ENCODE results near the gene AIF1L. TPM values are rescaled to one million over a fixed set of nuclear protein-coding genes. Genes with fewer than 3 reads are reported as not detected.

AIF1L gene
- total and polyA plus RNA-seq, 2 of the 13 experiments (the other 11 are each of a cell fraction or from before 2014, with no cell fraction given): 12.4 to 36.5 TPM

DNA sequence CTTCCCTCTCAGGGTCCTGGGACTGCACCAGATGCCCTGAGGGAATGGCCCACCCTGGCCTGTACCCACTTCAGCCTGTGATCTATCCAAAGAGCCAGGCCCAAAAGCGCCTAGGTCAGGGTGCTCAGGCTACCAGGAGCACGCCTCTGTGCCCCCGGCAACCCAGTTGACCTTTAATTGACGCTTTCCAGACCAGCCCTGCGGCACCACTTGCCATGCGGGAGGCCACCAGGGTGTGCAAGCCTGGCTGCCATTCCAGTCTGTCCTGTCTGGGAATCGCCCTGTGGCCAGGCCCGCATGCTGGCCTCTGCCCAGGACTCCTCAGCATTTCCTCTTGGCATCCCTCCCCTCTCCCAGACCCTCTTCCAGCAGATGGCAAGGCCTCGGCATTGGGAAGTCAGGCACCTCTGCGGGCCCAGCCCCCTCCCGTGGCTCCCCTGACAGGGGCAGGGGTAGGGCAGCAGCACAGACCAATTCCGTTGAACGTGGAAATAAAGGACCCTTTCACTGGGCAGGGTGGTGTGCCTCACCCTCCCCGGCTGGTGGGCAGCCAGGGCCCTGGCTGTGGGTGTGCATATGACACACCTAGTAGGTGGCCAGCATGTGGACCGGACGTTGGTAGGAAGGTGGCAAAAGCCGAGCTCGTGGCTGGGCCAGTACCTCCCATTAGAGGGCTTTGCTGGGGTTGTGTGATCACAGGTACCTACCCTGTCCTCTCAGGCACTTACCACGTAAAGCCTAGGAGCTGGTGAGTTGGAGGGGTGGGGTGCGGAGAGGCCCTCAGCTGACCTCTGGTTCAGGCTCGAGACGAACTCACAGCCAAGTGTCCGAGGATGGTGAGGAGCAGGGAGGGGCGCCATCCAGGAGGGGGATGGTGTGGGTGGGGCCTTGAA lies 3.5 kb upstream of the AIF1L start:
- FAIRE-seq (no peak), DNase-seq (ENCODE audit: low spot score) (no peak), ATAC-seq (no peak)
- no peak overlapping the region for H3K27ac ChIP-seq (ENCODE audit: extremely low read length, insufficient read depth, low read length)
- ChIA-PET POLR2A (no interaction called here), CTCF (ENCODE audit: low intra/inter-chr PET ratio, low total read pairs) (no interaction called here)
- no peak overlapping the region for H3K4me2 ChIP-seq (ENCODE audit: low read depth, low read length)
- 21% methylated on average over 15 of the region's 24 CpGs for WGBS (ENCODE audit: low lambda C conversion rate)
- no peaks in the 10 kb centered on the region for H4K20me1 ChIP-seq (ENCODE audit: insufficient read depth, low read length)
- no peak overlapping the region for H3K9ac ChIP-seq (ENCODE audit: insufficient read depth, low read depth, low read length)
- H3K36me3 ChIP-seq (replicated peaks in 1 of 2; ENCODE audit: control insufficient read depth in 1 of 2, insufficient read depth in 2 of 2, low read length in 2 of 2): no peaks in the 10 kb centered on the region
- H3K79me2 ChIP-seq (ENCODE audit: insufficient read depth, low read length): no peaks in the 10 kb centered on the region
- BruUV-seq (replicated peaks): no TSS peak
- no peak overlapping the region for H2AFZ ChIP-seq (ENCODE audit: low read length)
- no peak overlapping the region for H3K4me3 ChIP-seq (replicated peaks in 1 of 3; ENCODE audit: insufficient read depth in 1 of 3, low read depth in 2 of 3, low read length in 3 of 3)
- in situ Hi-C loops (cut with HindIII; ENCODE audit: extremely low pct_ligation_motif_present, low pct_unique_long_range_greater_than_20kb) (no loop called here), intact Hi-C loops (cut with micrococcal nuclease; ENCODE audit: unreplicated experiment) (no loop called here)
- no peaks in the 10 kb centered on the region for H3K9me3 ChIP-seq (ENCODE audit: low read length)
- H3K27me3 ChIP-seq (ENCODE audit: control insufficient read depth in 1 of 2, insufficient read depth in 2 of 2, low read length in 2 of 2): peaks cover 7 to 71% of the 10 kb centered on the region in 2 experiments; a peak in 4 of 5 replicates
- H3K4me1 ChIP-seq (ENCODE audit: insufficient read depth, low read length): peaks cover 28% of the 10 kb centered on the region
- TF ChIP-seq ZNF513 (CRISPR knock-in tag; conservative IDR thresholded peaks at IDR 0.05) (no peak), ZNF292 (CRISPR knock-in tag; IDR thresholded peaks at IDR 0.05; ENCODE audit: borderline replicate concordance, low read depth) (no peak), ATF4 (CRISPR knock-in tag; IDR thresholded peaks at IDR 0.05) (no peak), NFE2L1 (CRISPR knock-in tag; IDR thresholded peaks at IDR 0.05; ENCODE audit: borderline replicate concordance) (no peak), FOXK1 (CRISPR knock-in tag; IDR thresholded peaks at IDR 0.05; ENCODE audit: borderline replicate concordance, low read depth) (no peak), KLF16 (CRISPR knock-in tag; IDR thresholded peaks at IDR 0.05) (no peak), MEIS1 (CRISPR knock-in tag; IDR thresholded peaks at IDR 0.05; ENCODE audit: borderline replicate concordance) (no peak), CEBPB (IDR thresholded peaks at IDR 0.05; ENCODE audit: borderline replicate concordance, low read depth, low read length) (no peak; the same call in 1 of the 2 replicates), MTF2 (CRISPR knock-in tag; IDR thresholded peaks at IDR 0.05; ENCODE audit: borderline replicate concordance) (no peak), HNF1B (CRISPR knock-in tag; IDR thresholded peaks at IDR 0.05) (no peak)
- TF ChIP-seq, protein P1, sequence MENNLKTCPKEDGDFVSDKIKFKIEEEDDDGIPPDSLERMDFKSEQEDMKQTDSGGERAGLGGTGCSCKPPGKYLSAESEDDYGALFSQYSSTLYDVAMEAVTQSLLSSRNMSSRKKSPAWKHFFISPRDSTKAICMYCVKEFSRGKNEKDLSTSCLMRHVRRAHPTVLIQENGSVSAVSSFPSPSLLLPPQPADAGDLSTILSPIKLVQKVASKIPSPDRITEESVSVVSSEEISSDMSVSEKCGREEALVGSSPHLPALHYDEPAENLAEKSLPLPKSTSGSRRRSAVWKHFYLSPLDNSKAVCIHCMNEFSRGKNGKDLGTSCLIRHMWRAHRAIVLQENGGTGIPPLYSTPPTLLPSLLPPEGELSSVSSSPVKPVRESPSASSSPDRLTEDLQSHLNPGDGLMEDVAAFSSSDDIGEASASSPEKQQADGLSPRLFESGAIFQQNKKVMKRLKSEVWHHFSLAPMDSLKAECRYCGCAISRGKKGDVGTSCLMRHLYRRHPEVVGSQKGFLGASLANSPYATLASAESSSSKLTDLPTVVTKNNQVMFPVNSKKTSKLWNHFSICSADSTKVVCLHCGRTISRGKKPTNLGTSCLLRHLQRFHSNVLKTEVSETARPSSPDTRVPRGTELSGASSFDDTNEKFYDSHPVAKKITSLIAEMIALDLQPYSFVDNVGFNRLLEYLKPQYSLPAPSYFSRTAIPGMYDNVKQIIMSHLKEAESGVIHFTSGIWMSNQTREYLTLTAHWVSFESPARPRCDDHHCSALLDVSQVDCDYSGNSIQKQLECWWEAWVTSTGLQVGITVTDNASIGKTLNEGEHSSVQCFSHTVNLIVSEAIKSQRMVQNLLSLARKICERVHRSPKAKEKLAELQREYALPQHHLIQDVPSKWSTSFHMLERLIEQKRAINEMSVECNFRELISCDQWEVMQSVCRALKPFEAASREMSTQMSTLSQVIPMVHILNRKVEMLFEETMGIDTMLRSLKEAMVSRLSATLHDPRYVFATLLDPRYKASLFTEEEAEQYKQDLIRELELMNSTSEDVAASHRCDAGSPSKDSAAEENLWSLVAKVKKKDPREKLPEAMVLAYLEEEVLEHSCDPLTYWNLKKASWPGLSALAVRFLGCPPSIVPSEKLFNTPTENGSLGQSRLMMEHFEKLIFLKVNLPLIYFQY (CRISPR knock-in tag; IDR thresholded peaks at IDR 0.05; ENCODE audit: borderline replicate concordance): no peak
- TF ChIP-seq, protein P2, sequence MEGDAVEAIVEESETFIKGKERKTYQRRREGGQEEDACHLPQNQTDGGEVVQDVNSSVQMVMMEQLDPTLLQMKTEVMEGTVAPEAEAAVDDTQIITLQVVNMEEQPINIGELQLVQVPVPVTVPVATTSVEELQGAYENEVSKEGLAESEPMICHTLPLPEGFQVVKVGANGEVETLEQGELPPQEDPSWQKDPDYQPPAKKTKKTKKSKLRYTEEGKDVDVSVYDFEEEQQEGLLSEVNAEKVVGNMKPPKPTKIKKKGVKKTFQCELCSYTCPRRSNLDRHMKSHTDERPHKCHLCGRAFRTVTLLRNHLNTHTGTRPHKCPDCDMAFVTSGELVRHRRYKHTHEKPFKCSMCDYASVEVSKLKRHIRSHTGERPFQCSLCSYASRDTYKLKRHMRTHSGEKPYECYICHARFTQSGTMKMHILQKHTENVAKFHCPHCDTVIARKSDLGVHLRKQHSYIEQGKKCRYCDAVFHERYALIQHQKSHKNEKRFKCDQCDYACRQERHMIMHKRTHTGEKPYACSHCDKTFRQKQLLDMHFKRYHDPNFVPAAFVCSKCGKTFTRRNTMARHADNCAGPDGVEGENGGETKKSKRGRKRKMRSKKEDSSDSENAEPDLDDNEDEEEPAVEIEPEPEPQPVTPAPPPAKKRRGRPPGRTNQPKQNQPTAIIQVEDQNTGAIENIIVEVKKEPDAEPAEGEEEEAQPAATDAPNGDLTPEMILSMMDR (CRISPR knock-in tag; IDR thresholded peaks at IDR 0.05): no peak
